GM12878 (cell line): ENCODE data around the gene CHMP4A. TPM values are rescaled to one million over a fixed set of nuclear protein-coding genes. Genes with fewer than 3 reads are reported as not detected.

Experiments used
- BACH1 ChIP-seq: fragments of 450-650 bp; IDR thresholded peaks from 2 replicates; pipeline ENCODE4 v1.6.1; 2017; ENCODE audit warnings: mild to moderate bottlenecking, borderline replicate concordance
- BRCA1 ChIP-seq: IDR thresholded peaks from 2 replicates; pipeline ENCODE4 v1.6.1; 2011; ENCODE audit warnings: low read depth, low read length, improper control_type of control experiment
- E2F4 ChIP-seq: IDR thresholded peaks from 2 replicates; pipeline ENCODE4 v1.6.1; 2012; ENCODE audit warnings: low read depth, low read length, improper control_type of control experiment
- ETV6 ChIP-seq, 2 experiments: fragments of 450-650 bp in 1 of 2; IDR thresholded peaks in 1 of 2; conservative IDR thresholded peaks in 1 of 2; 2 replicates each; pipeline ENCODE4 v1.6.1; 2014; ENCODE audit warnings: antibody characterized with exemption in 1 of 2, borderline replicate concordance in 1 of 2, low read depth in 1 of 2, mild to moderate bottlenecking in 1 of 2, moderate library complexity in 1 of 2
- EZH2 ChIP-seq: IDR thresholded peaks from 2 replicates; pipeline ENCODE4 v1.6.1; 2012; ENCODE audit warnings: low read depth, mild to moderate bottlenecking, control low read depth, inconsistent platforms, low read length, borderline replicate concordance; ENCODE audit not compliant: control insufficient read depth
- HDAC6 ChIP-seq: fragments of 200-600 bp; sonication (generic); IDR thresholded peaks from one replicate; pipeline ENCODE4 v1.8.0; 2017; ENCODE audit warnings: antibody characterized with exemption; ENCODE audit not compliant: unreplicated experiment
- NFIC ChIP-seq: IDR thresholded peaks from 2 replicates; pipeline ENCODE4 v1.6.1; 2012; ENCODE audit warnings: low read depth, mild to moderate bottlenecking, inconsistent platforms, low read length, moderate library complexity
- NFXL1 ChIP-seq: fragments of 450-650 bp; IDR thresholded peaks from 2 replicates; pipeline ENCODE4 v1.6.1; 2017; ENCODE audit warnings: antibody characterized with exemption, mild to moderate bottlenecking, borderline replicate concordance
- NR2C2 ChIP-seq: IDR thresholded peaks from 2 replicates; pipeline ENCODE4 v1.6.1; 2011; ENCODE audit warnings: borderline replicate concordance, low read depth; ENCODE audit not compliant: control insufficient read depth, insufficient read length
- PAX8 ChIP-seq: fragments of 450-650 bp; IDR thresholded peaks from 2 replicates; pipeline ENCODE4 v1.6.1; 2017; ENCODE audit warnings: mild to moderate bottlenecking, moderate library complexity
- RAD21 ChIP-seq: IDR thresholded peaks from 2 replicates; pipeline ENCODE4 v1.6.1; 2011; ENCODE audit warnings: mild to moderate bottlenecking, low read depth, low read length, moderate library complexity; ENCODE audit not compliant: insufficient read depth
- REST ChIP-seq: IDR thresholded peaks from 2 replicates; pipeline ENCODE4 v1.6.1; 2012; ENCODE audit warnings: mild to moderate bottlenecking, low read depth, low read length
- SIX5 ChIP-seq: IDR thresholded peaks from 2 replicates; pipeline ENCODE4 v1.6.1; 2011; ENCODE audit warnings: mild to moderate bottlenecking, low read depth, low read length, moderate library complexity; ENCODE audit not compliant: severe bottlenecking
- SMAD5 ChIP-seq: IDR thresholded peaks from 2 replicates; pipeline ENCODE4 v1.6.1; 2016; ENCODE audit warnings: antibody characterized with exemption, low read depth
- SMARCA5 ChIP-seq: fragments of 450-650 bp; IDR thresholded peaks from 2 replicates; pipeline ENCODE4 v1.6.1; 2017; ENCODE audit warnings: mild to moderate bottlenecking
- SREBF2 ChIP-seq: IDR thresholded peaks from 2 replicates; pipeline ENCODE4 v1.6.1; 2012; ENCODE audit warnings: mild to moderate bottlenecking, low read length
- TCF12 ChIP-seq: IDR thresholded peaks from 2 replicates; pipeline ENCODE4 v1.6.1; 2011; ENCODE audit warnings: low read depth, mild to moderate bottlenecking, low read length
- YBX1 ChIP-seq: fragments of 450-650 bp; IDR thresholded peaks from 2 replicates; pipeline ENCODE4 v1.6.1; 2016; ENCODE audit warnings: antibody characterized with exemption
- ZNF207 ChIP-seq: fragments of 450-650 bp; IDR thresholded peaks from 2 replicates; pipeline ENCODE4 v1.6.1; 2014; ENCODE audit warnings: antibody characterized with exemption, mild to moderate bottlenecking, borderline replicate concordance
- ZNF384 ChIP-seq: IDR thresholded peaks from 2 replicates; pipeline ENCODE4 v1.6.1; 2012; ENCODE audit warnings: low read depth, mild to moderate bottlenecking, low read length, improper control_type of control experiment, borderline replicate concordance
- polyA plus RNA-seq, 11 experiments: library from polyadenylated mRNA; depleted of rRNA in 4 of 11; unstranded in 6 of 11; stranded (reverse) in 5 of 11; fragments of >200 nt; fragmentation: Nextera tagmentation in 4 of 11; fragmentation: Illumina TruSeq in 1 of 11; extraction: Ambion mirVana in 4 of 11; extraction: Trizol in 1 of 11; gene quantifications; 1 replicate in 1 of 11; 2 replicates in 10 of 11; pipeline versions ENCODE4 v1.2.1 to v1.2.3, GENCODE V29; 2011 to 2016; ENCODE audit warnings: inconsistent platforms in 2 of 11, missing spikeins in 2 of 11, low read depth in 1 of 11
- total RNA-seq, 4 experiments: library from RNA; depleted of rRNA in 3 of 4; stranded (reverse); fragments of >200 nt in 3 of 4; fragmentation: Illumina TruSeq in 1 of 4; extraction: Trizol in 1 of 4; gene quantifications; 2 replicates each; pipeline versions ENCODE4 v1.2.1 to v1.2.3, GENCODE V29; 2013 to 2021
- TF ChIP-seq, protein P1 (sequence below): IDR thresholded peaks from 2 replicates; pipeline ENCODE4 v1.6.1; 2012; ENCODE audit warnings: low read depth, low read length, improper control_type of control experiment
- TF ChIP-seq, protein P2 (sequence below), 3 experiments: IDR thresholded peaks in 2 of 3; conservative IDR thresholded peaks in 1 of 3; 2 replicates each; pipeline ENCODE4 v1.5.1; 2011; ENCODE audit warnings: low read depth in 3 of 3, low read length in 3 of 3, mild to moderate bottlenecking in 3 of 3, control low read depth in 2 of 3, moderate library complexity in 2 of 3, inconsistent platforms in 1 of 3, mixed read lengths in 1 of 3; ENCODE audit not compliant: control insufficient read depth in 2 of 3, insufficient read depth in 1 of 3; ENCODE audit errors: extremely low read depth in 1 of 3

The CHMP4A gene
- total and polyA plus RNA-seq, 10 of the 15 experiments (the other 5 are each of a cell fraction or from before 2014, with no cell fraction given): 35.5 to 151 (median 84.7) TPM

DNA sequence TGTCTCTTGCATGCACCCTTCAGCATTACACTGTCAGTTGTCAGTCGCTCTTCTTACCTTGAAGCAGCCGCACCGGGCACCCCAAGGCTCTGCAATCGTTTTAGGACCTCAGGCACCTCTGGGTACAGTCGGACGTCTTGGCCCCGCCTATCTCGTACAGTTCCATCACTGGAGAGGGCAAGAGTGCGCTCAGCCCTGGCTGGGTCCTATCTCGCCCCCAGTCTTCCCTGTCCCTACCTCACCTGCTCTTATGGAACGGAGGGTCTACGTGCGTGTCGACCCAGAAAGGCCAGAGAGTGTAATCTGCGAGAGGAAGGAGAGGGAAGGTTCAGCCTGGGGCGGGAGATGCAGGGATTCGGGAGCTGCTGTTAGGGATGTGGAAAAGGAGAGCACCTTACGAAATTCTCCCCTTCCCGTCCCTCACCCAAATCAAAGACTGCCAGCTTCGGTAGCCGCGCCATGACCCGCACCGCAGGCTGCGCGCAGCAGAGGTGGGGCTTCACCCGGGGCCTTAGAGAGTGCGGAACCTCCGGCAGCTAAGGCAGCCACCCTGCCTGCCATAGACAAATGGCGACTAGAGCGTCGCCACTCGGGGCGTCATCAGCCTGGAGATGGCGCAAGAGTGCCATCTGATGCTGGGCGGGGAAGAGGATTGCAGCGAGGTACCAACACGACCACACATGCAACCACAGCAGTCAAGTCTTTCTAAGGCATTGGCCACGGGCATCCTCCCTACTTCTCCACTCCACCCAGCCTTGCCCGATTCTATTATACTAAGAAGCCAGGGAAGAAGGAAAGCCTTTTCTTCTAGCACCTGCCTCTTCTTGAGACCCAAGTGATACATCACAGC lies 2.4 kb upstream of the CHMP4A start, which contains the start of gene MDP1 (continued):
- TF ChIP-seq, protein P1, sequence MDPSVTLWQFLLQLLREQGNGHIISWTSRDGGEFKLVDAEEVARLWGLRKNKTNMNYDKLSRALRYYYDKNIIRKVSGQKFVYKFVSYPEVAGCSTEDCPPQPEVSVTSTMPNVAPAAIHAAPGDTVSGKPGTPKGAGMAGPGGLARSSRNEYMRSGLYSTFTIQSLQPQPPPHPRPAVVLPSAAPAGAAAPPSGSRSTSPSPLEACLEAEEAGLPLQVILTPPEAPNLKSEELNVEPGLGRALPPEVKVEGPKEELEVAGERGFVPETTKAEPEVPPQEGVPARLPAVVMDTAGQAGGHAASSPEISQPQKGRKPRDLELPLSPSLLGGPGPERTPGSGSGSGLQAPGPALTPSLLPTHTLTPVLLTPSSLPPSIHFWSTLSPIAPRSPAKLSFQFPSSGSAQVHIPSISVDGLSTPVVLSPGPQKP: 0 out of 2 replicates have a peak, but pooled peaks have one; percentile 53
- TF ChIP-seq BACH1: peak; percentile 73; the same call in 1 of the 2 replicates
- peak; percentile 94 for TF ChIP-seq SMARCA5
- TF ChIP-seq E2F4: no peak
- no peak for TF ChIP-seq BRCA1
- TF ChIP-seq EZH2: no peak
- no peak for TF ChIP-seq PAX8
- peak; percentile 23; the same call in 1 of the 2 replicates for TF ChIP-seq ZNF384
- no peak for TF ChIP-seq NFXL1
- TF ChIP-seq RAD21: peak; percentile 76
- no peak for TF ChIP-seq REST
- TF ChIP-seq SREBF2: no peak
- peak; percentile 88 for TF ChIP-seq SMAD5
- TF ChIP-seq YBX1: no peak
- TF ChIP-seq NR2C2: no peak
- TF ChIP-seq TCF12: 0 out of 2 replicates have a peak, but pooled peaks have one; percentile 27
- TF ChIP-seq, protein P2, sequence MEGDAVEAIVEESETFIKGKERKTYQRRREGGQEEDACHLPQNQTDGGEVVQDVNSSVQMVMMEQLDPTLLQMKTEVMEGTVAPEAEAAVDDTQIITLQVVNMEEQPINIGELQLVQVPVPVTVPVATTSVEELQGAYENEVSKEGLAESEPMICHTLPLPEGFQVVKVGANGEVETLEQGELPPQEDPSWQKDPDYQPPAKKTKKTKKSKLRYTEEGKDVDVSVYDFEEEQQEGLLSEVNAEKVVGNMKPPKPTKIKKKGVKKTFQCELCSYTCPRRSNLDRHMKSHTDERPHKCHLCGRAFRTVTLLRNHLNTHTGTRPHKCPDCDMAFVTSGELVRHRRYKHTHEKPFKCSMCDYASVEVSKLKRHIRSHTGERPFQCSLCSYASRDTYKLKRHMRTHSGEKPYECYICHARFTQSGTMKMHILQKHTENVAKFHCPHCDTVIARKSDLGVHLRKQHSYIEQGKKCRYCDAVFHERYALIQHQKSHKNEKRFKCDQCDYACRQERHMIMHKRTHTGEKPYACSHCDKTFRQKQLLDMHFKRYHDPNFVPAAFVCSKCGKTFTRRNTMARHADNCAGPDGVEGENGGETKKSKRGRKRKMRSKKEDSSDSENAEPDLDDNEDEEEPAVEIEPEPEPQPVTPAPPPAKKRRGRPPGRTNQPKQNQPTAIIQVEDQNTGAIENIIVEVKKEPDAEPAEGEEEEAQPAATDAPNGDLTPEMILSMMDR (IDR thresholded peaks at IDR 0.05 in 2 of 3, conservative IDR thresholded peaks at IDR 0.05 in 1 of 3; ENCODE audit: control insufficient read depth in 2 of 3, extremely low read depth in 1 of 3, insufficient read depth in 1 of 3, low read depth in 3 of 3, low read length in 3 of 3): peak; percentile 82 to 94 (median 83); a peak in 5 of 6 replicates
- TF ChIP-seq ETV6 (conservative IDR thresholded peaks at IDR 0.05 in 1 of 2, IDR thresholded peaks at IDR 0.05 in 1 of 2; ENCODE audit: borderline replicate concordance in 1 of 2, low read depth in 1 of 2): no peak
- no peak for TF ChIP-seq HDAC6
- peak; percentile 34 for TF ChIP-seq SIX5
- no peak for TF ChIP-seq ZNF207
- no peak for TF ChIP-seq NFIC
